Aorta (tissue), 5 donors: ENCODE results near the gene PRDX3. TPM values are rescaled to one million over a fixed set of nuclear protein-coding genes. Genes with fewer than 3 reads are reported as not detected.
A peak's percentile ranks its signal among the peaks of the same experiment; 100 is the strongest.
"Not testable (repeated sequence)": the region's sequence is repeated elsewhere in the genome, so short reads cannot be mapped to it uniquely, and the experiment has no call there.

Experiments used
- ATAC-seq: fragments of 200-7000 bp; cut with Tn5 transposase; one replicate; pipeline ENCODE4 v1.9.1; 2022; ENCODE audit warnings: moderate library complexity; ENCODE audit not compliant: low FRiP score
- DNase-seq, 2 donors: peaks; one replicate each; pipeline ENCODE4 v3.0.0-alpha.2; 2020
- H3K27ac ChIP-seq, 2 donors: one replicate each; pipeline ENCODE4 v1.5.1; 2013; ENCODE audit warnings: low read length in 2 of 2, mild to moderate bottlenecking in 2 of 2, moderate library complexity in 2 of 2, control low read depth in 1 of 2, inconsistent platforms in 1 of 2, low read depth in 1 of 2
- H3K27me3 ChIP-seq, 2 donors: one replicate each; pipeline ENCODE4 v1.6.1; 2013; ENCODE audit warnings: control low read depth in 1 of 2, low read length in 1 of 2, mild to moderate bottlenecking in 1 of 2, moderate library complexity in 1 of 2; ENCODE audit not compliant: insufficient read depth in 2 of 2, control insufficient read depth in 1 of 2
- H3K36me3 ChIP-seq, 2 donors: one replicate each; pipeline ENCODE4 v1.6.1; 2013; ENCODE audit warnings: control low read depth in 1 of 2, low read length in 1 of 2, mild to moderate bottlenecking in 1 of 2; ENCODE audit not compliant: insufficient read depth in 2 of 2, control insufficient read depth in 1 of 2
- H3K4me1 ChIP-seq, 2 donors: one replicate each; pipeline ENCODE4 v1.6.1; 2013; ENCODE audit warnings: low read length in 2 of 2, control low read depth in 1 of 2, mild to moderate bottlenecking in 1 of 2, moderate library complexity in 1 of 2; ENCODE audit not compliant: insufficient read depth in 2 of 2, control insufficient read depth in 1 of 2
- H3K4me3 ChIP-seq, 2 donors: one replicate each; pipeline ENCODE4 v1.5.1; 2013; ENCODE audit warnings: low read length in 2 of 2, control low read depth in 1 of 2, mild to moderate bottlenecking in 1 of 2
- H3K9me3 ChIP-seq: one replicate; pipeline ENCODE4 v1.6.1; 2013; ENCODE audit warnings: mild to moderate bottlenecking, low read length; ENCODE audit not compliant: control insufficient read depth
- WGBS, 2 donors: extraction: QIAGEN DNeasy Blood & Tissue Kit; methylation state at CpG; one replicate each; pipeline ENCODE4 v1.1.7; 2013; 5-methylcytosine and 5-hydroxymethylcytosine counted together
- intact Hi-C, 2 donors: fragments of 100-400 bp; cut with DNase I; formaldehyde crosslinking; loops; one replicate each; pipeline versions ENCODE4 v1.14.2 to v1.15.0; 2022
- polyA plus RNA-seq, 2 donors: library from polyadenylated mRNA; stranded (reverse); fragments of 200-250 nt; gene quantifications; one replicate each; pipeline ENCODE4 v1.2.3, GENCODE V29; 2013
- total RNA-seq, 2 donors: library from RNA; stranded (reverse); fragmentation: NEBNext Ultra II Directional; extraction: Animal tissue kit (Norgen Biotek cat#: 25700); gene quantifications; one replicate each; pipeline ENCODE4 v1.2.1, GENCODE V29; 2021
- donor health status: healthy with polysubstance abuse.
- donor health status: Bipolar disorder and iron deficiency.
- donor health status: DM: no; HTN: no; CAD: no.
- donor health status: DM: no; HTN: no; CAD: no.
- donor health status: DM: yes; HTN: yes; CAD: no.

The PRDX3 gene
- total and polyA plus RNA-seq, 4 donors = 76.3 to 158 (median 91.5) TPM

DNA sequence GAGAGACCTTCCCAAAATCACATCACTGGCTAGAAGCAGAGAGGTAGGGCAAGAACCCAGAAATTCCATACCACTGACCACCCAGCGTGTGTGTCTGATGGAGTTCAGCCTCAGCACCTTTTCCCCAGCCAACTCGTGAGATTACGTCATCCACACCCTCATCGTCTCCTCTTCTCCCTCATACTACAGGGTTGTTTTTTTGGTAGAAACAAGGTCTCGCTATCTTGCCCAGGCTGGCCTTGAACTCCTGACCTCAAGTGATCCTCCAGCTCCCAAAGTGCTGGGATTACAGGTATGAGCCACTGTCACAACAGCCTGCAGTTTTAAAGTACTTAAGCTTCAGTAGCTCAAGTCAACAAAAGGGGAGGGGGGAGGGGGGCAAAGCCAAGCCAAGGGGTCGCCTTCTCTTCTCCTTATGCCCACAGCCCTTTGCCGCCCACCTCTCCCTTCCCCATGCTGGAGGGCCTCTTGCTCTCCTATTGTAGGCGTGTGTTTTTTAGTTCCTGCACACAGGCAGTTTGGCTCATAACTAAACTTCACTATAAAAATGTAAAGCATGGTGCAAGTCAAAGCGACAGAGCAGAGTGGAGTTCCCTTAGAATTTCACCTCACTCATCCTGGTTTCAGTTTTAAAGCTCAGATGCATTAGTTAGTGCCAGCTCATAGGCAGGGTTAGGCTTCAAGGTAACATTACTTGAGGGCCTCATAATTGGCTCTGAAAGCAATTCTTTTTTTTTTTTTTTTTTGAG, 5.2 kb upstream of the PRDX3 start:
- Histone ChIP-seq H3K27ac (no peak overlapping the region), H3K4me3 (no peak overlapping the region), H3K27me3 (no peaks in the 10 kb centered on the region), H3K4me1 (no peaks in the 10 kb centered on the region), H3K36me3 (no peaks in the 10 kb centered on the region), H3K9me3 (no peaks in the 10 kb centered on the region)
- DNase-seq (peak in 1 of 2 donors; percentile 6), ATAC-seq (no peak)
- 83 to 86% methylated on average over 9 of the region's 9 CpGs for WGBS, 2 donors
- intact Hi-C loops = no loop called here

DNA sequence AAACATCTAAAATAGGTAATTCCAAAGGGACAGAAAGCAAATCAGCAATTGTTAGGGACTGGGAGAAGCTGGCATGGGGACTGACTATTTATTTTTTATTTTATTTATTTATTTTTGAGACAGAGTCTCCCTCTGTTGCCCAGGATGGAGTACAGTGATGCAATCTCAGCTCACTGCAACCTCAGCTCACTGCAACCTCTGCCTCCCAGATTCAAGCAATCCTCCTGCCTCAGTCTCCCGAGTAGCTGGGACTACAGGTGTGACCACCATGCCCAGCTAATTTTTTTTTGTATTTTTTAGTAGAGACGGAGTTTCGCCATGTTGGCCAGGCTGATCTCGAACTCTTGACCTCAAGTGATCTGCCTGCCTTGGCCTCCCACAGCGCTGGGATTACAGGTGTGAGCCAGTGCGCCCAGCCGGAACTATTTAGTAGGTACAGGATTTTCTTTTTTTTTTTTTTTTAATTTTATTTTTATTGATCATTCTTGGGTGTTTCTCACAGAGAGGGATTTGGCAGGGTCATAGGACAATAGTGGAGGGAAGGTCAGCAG, 2.3 kb upstream of the PRDX3 start:
- WGBS, 2 donors = 93 to 94% methylated on average over 7 of the region's 7 CpGs
- DNase-seq = peak in 1 of 2 donors; percentile 51

GRCh38 chr10:119177708-119178371, 772 bp downstream of the PRDX3 start:
- intact Hi-C loops = no loop called here
- H3K36me3 ChIP-seq = no peaks in the 10 kb centered on the region
- ATAC-seq (peak; percentile 16), DNase-seq (no peak)
- WGBS, 2 donors = 21% methylated on average over 21 of the region's 21 CpGs
- H3K27ac ChIP-seq = peak overlapping the region in 1 of 2 donors; percentile 82
- peak overlapping the region; percentile 36 to 46 for H3K4me3 ChIP-seq
- no peaks in the 10 kb centered on the region for H3K9me3 ChIP-seq
- no peaks in the 10 kb centered on the region for H3K27me3 ChIP-seq
- no peaks in the 10 kb centered on the region for H3K4me1 ChIP-seq

More for the DNA sequence above, 2.3 kb upstream of the PRDX3 start:
- H3K9me3 ChIP-seq, intact Hi-C loops, H3K4me3 ChIP-seq, H3K36me3 ChIP-seq, H3K27me3 ChIP-seq, H3K4me1 ChIP-seq, ATAC-seq, H3K27ac ChIP-seq: not testable (repeated sequence)

GRCh38 chr10:119176166-119176565, 2.4 kb downstream of the PRDX3 start:
- H3K36me3 ChIP-seq = peaks cover 0 to 3% of the 10 kb centered on the region in 2 donors
- intact Hi-C loops = no loop called here
- ATAC-seq = no peak

GRCh38 chr10:119174109-119174508, 4.5 kb downstream of the PRDX3 start:
- intact Hi-C loops = no loop called here
- Histone ChIP-seq H3K27ac (no peak overlapping the region), H3K36me3 (peaks cover 0 to 5% of the 10 kb centered on the region in 2 donors), H3K4me3 (no peak overlapping the region), H3K4me1 (no peaks in the 10 kb centered on the region), H3K27me3 (no peaks in the 10 kb centered on the region), H3K9me3 (no peaks in the 10 kb centered on the region)
- ATAC-seq (no peak), DNase-seq (no peak)
- 87 to 91% methylated on average over 2 of the region's 2 CpGs for WGBS, 2 donors

More at GRCh38 chr10:119176166-119176565, 2.4 kb downstream of the PRDX3 start:
- Histone ChIP-seq H3K27ac (no peak overlapping the region), H3K27me3 (no peaks in the 10 kb centered on the region), H3K9me3 (no peaks in the 10 kb centered on the region), H3K4me1 (no peaks in the 10 kb centered on the region), H3K4me3 (no peak overlapping the region)
- WGBS, 2 donors = 93 to 94% methylated on average over 6 of the region's 6 CpGs
- peak in 1 of 2 donors; percentile 8 for DNase-seq

- peaks cover 3 to 5% of the 10 kb centered on the region in 2 donors for H3K36me3 ChIP-seq
- DNase-seq = no peak
- H3K4me3 ChIP-seq = no peak overlapping the region
- 82 to 85% methylated on average over 8 of the region's 8 CpGs for WGBS, 2 donors
- no peaks in the 10 kb centered on the region for H3K27me3 ChIP-seq
- no peak for ATAC-seq
- no peak overlapping the region for H3K27ac ChIP-seq
- intact Hi-C loops = no loop called here
- H3K4me1 ChIP-seq = no peaks in the 10 kb centered on the region
- no peaks in the 10 kb centered on the region for H3K9me3 ChIP-seq
These were observed 11.6 kb downstream of the PRDX3 start for GRCh38 chr10:119167041-119167440.

DNA sequence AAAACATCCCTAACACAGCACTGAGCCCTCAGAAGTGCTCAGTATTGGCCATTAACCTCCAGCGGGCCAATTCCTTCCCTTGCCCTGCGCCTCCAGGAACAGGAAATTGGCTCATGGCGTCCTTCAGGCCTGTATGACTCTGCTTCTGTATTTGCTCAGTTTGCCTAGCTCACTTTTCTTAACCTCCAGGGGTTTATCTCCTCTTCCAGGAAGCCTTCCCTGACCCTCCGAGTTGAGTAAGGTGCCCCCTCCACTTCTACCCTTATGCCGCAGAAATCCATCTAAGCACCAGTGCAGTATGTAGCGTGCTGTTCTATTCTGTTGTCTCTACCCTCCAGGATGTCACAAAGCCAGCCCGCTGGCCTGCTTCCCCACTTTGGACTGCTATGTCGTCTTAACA, 12.0 kb downstream of the PRDX3 start:
- WGBS, 2 donors = 76 to 80% methylated on average over 8 of the region's 8 CpGs
- no peaks in the 10 kb centered on the region for H3K27me3 ChIP-seq

GRCh38 chr10:119166118-119166500, 12.5 kb downstream of the PRDX3 start:
- intact Hi-C loops = no loop called here
- Histone ChIP-seq H3K27ac (peak overlapping the region in 1 of 2 donors; percentile 84), H3K27me3 (no peaks in the 10 kb centered on the region), H3K36me3 (peaks cover 2 to 3% of the 10 kb centered on the region in 2 donors), H3K4me3 (peak overlapping the region; percentile 43 to 75), H3K4me1 (no peaks in the 10 kb centered on the region), H3K9me3 (no peaks in the 10 kb centered on the region)
- ATAC-seq (peak; percentile 33), DNase-seq (peak in 1 of 2 donors; percentile 57)
- WGBS, 2 donors = 73% methylated on average over 7 of the region's 7 CpGs

More for the DNA sequence above, 12.0 kb downstream of the PRDX3 start:
- H3K27ac ChIP-seq = no peak overlapping the region
- H3K9me3 ChIP-seq = no peaks in the 10 kb centered on the region
- no peak for ATAC-seq
- peaks cover 3% of the 10 kb centered on the region in 2 donors for H3K36me3 ChIP-seq
- H3K4me3 ChIP-seq = no peak overlapping the region
- peak in 1 of 2 donors; percentile 62 for DNase-seq
- H3K4me1 ChIP-seq = no peaks in the 10 kb centered on the region
- intact Hi-C loops = no loop called here
